ENCODE data around the gene LAMA5. TPM values are rescaled to one million over a fixed set of nuclear protein-coding genes. Genes with fewer than 3 reads are reported as not detected.
A peak's percentile ranks its signal among the peaks of the same experiment; 100 is the strongest.

The LAMA5 gene
- total RNA-seq, 1 experiment from 2014 or later, result 321 TPM

DNA sequence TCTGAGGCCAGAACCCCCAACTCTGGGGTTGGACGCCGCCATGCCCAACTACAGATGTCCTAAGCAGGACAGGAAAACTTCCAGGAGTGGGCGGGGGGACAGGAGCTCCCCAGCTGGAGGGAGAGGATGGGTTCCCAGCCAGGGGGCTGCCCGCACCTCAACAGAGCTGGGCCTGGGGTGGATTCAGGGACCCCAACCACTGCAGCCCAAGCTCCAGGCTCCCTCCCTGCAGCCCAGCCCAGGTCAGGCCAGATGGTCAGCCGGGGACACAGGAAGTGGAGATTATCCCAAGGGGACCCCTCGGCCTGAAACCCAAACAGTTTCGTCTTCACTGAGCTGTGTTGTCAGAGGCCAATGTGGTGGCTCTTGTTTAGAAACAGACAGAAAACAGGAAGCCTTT lies 9.4 kb downstream of the LAMA5 start:
- ATAC-seq (no peak), DNase-seq (ENCODE audit: low read depth, low spot score) (no peak)
- Histone ChIP-seq H3K36me3 (ENCODE audit: control insufficient read depth in 1 of 2, insufficient read depth in 2 of 2, low read length in 2 of 2) (peaks cover 0 to 7% of the 10 kb centered on the region in 2 experiments; a peak in 2 of 4 replicates), H3K27me3 (ENCODE audit: insufficient read depth, low read length) (no peaks in the 10 kb centered on the region), H3K9me3 (ENCODE audit: control insufficient read depth in 1 of 2, insufficient read depth in 1 of 2, low read depth in 1 of 2, low read length in 2 of 2) (no peaks in the 10 kb centered on the region), H3K4me2 (ENCODE audit: low read length) (peak overlapping the region; percentile 60), H3K79me2 (ENCODE audit: insufficient read depth, low read length) (peaks cover 94% of the 10 kb centered on the region), H4K20me1 (ENCODE audit: insufficient read depth) (no peaks in the 10 kb centered on the region), H3K9ac (ENCODE audit: low read length) (peak overlapping the region; percentile 55), H3K27ac (ENCODE audit: low read depth, low read length) (peak overlapping the region; percentile 91), H2AFZ (ENCODE audit: low read depth, low read length, poor library complexity, severe bottlenecking) (no peak overlapping the region), H3K9me2 (ENCODE audit: insufficient read depth) (no peaks in the 10 kb centered on the region), H3K4me3 (replicated peaks in 1 of 2; ENCODE audit: low read depth in 1 of 2, low read length in 2 of 2) (no peak overlapping the region), H3K4me1 (ENCODE audit: control insufficient read depth in 1 of 2, insufficient read depth in 2 of 2, low read length in 2 of 2) (peaks cover 65 to 89% of the 10 kb centered on the region in 2 experiments)
- BruUV-seq (replicated peaks), result no TSS peak
- ChIA-PET RAD21 (ENCODE audit: low non-redundant PET in 1 of 2, low total read pairs in 2 of 2, uncharacterized antibody in 2 of 2, unreplicated experiment in 2 of 2) (no interaction called here), CTCF (no interaction called here), POLR2A (no interaction called here)
- intact Hi-C loops (cut with micrococcal nuclease), result no loop called here
- TF ChIP-seq POLR2AphosphoS5 (IDR thresholded peaks at IDR 0.05; ENCODE audit: low read depth, low read length), result no peak
- TF ChIP-seq EZH2 (IDR thresholded peaks at IDR 0.05), result no peak
- TF ChIP-seq EGR1 (IDR thresholded peaks at IDR 0.05; ENCODE audit: low read depth), result no peak
- no peak for TF ChIP-seq EZH2phosphoT487 (IDR thresholded peaks at IDR 0.05; ENCODE audit: borderline replicate concordance)
- no peak for TF ChIP-seq ZNF274 (IDR thresholded peaks at IDR 0.05; ENCODE audit: low read depth, low read length)
- no peak for TF ChIP-seq POLR2A (IDR thresholded peaks at IDR 0.05; ENCODE audit: borderline replicate concordance, extremely low read depth, insufficient read depth, insufficient read length)
- no peak for TF ChIP-seq RAD21 (IDR thresholded peaks at IDR 0.05; ENCODE audit: low read depth)
- TF ChIP-seq, protein P1, sequence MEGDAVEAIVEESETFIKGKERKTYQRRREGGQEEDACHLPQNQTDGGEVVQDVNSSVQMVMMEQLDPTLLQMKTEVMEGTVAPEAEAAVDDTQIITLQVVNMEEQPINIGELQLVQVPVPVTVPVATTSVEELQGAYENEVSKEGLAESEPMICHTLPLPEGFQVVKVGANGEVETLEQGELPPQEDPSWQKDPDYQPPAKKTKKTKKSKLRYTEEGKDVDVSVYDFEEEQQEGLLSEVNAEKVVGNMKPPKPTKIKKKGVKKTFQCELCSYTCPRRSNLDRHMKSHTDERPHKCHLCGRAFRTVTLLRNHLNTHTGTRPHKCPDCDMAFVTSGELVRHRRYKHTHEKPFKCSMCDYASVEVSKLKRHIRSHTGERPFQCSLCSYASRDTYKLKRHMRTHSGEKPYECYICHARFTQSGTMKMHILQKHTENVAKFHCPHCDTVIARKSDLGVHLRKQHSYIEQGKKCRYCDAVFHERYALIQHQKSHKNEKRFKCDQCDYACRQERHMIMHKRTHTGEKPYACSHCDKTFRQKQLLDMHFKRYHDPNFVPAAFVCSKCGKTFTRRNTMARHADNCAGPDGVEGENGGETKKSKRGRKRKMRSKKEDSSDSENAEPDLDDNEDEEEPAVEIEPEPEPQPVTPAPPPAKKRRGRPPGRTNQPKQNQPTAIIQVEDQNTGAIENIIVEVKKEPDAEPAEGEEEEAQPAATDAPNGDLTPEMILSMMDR (IDR thresholded peaks at IDR 0.05 in 2 of 3, conservative IDR thresholded peaks at IDR 0.05 in 1 of 3; ENCODE audit: borderline replicate concordance in 1 of 3, insufficient read depth in 1 of 3, low read depth in 2 of 3, low read length in 2 of 3), result no peak
- TF ChIP-seq CEBPB (IDR thresholded peaks at IDR 0.05; ENCODE audit: low read depth), result no peak
- no peak for TF ChIP-seq SP1 (IDR thresholded peaks at IDR 0.05; ENCODE audit: low read depth)
- TF ChIP-seq, protein P2, sequence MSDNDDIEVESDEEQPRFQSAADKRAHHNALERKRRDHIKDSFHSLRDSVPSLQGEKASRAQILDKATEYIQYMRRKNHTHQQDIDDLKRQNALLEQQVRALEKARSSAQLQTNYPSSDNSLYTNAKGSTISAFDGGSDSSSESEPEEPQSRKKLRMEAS (IDR thresholded peaks at IDR 0.05), result no peak
- no peak for TF ChIP-seq CBX3 (IDR thresholded peaks at IDR 0.05; ENCODE audit: low read depth)
- no peak for TF ChIP-seq JUND (IDR thresholded peaks at IDR 0.05)
- TF ChIP-seq ZFX (IDR thresholded peaks at IDR 0.05), result no peak
- TF ChIP-seq YY1 (IDR thresholded peaks at IDR 0.05; ENCODE audit: extremely low read depth, insufficient replicate concordance, low read depth, low read length), result no peak
- TF ChIP-seq, protein P3, sequence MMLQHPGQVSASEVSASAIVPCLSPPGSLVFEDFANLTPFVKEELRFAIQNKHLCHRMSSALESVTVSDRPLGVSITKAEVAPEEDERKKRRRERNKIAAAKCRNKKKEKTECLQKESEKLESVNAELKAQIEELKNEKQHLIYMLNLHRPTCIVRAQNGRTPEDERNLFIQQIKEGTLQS (IDR thresholded peaks at IDR 0.05), result no peak
- no peak for TF ChIP-seq TCF7L2 (IDR thresholded peaks at IDR 0.05; ENCODE audit: borderline replicate concordance, extremely low read depth, insufficient read depth, insufficient read length)
- no peak for TF ChIP-seq FOSL1 (IDR thresholded peaks at IDR 0.05; ENCODE audit: low read depth)
- TF ChIP-seq, protein P4, sequence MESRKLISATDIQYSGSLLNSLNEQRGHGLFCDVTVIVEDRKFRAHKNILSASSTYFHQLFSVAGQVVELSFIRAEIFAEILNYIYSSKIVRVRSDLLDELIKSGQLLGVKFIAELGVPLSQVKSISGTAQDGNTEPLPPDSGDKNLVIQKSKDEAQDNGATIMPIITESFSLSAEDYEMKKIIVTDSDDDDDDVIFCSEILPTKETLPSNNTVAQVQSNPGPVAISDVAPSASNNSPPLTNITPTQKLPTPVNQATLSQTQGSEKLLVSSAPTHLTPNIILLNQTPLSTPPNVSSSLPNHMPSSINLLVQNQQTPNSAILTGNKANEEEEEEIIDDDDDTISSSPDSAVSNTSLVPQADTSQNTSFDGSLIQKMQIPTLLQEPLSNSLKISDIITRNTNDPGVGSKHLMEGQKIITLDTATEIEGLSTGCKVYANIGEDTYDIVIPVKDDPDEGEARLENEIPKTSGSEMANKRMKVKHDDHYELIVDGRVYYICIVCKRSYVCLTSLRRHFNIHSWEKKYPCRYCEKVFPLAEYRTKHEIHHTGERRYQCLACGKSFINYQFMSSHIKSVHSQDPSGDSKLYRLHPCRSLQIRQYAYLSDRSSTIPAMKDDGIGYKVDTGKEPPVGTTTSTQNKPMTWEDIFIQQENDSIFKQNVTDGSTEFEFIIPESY (IDR thresholded peaks at IDR 0.05; ENCODE audit: extremely low read depth, insufficient replicate concordance, low read length), result no peak
